22Rv1 (cell line): ENCODE data around the gene CDO1.

Experiments
- H3K27ac ChIP-seq: fragments of 450-650 bp; 2 replicates; pipeline ENCODE4 v1.5.1; 2017
- ZFX ChIP-seq: fragments of 450-650 bp; IDR thresholded peaks from 2 replicates; pipeline ENCODE4 v1.6.1; 2017; ENCODE audit warnings: antibody characterized with exemption, borderline replicate concordance
- TF ChIP-seq, protein P1 (sequence below): fragments of 450-650 bp; IDR thresholded peaks from 2 replicates; pipeline ENCODE4 v1.5.1; 2017; ENCODE audit warnings: mild to moderate bottlenecking

CDO1 gene

DNA sequence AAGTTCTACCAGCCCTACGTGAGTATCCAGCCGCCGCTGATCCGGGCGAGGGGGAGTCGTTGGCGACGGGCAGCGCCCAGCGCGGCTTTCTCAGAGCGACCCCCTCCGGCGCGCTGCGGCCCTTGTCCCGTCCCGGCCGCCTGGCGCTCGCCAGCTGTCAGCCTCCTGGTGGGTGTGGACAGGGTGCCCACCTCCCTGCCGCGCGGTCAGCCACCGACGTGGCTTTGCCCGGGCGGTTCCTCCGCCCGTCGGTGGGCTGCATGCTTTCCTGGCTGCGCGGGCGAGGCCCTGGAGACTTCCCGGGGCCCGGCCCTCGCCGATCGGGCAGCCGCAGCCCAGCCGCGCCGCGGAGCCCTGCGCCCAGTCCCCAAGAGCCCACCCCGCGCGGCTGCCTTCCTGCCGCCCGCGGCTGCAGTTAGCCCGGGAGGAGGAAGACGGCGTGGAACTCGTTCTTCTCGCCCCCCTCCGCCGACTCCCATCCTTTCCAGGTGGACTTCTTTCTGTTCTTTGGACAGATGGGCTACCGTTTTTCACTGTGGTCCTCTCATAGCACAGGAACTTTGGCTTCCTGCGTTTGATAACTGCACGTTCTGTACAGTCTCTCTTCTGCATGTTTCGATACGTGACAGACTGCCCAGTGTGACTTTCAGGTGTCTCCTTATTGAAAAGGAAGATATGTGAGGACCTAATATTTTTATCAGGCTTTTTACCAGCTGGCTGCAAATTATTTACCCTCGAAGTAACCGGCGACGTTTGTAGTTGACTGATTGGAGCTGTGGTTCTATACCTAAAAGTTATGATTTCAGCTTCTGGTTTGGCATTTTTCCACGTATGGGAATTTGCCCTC lies 25.9 kb upstream of the CDO1 start:
- TF ChIP-seq, protein P1, sequence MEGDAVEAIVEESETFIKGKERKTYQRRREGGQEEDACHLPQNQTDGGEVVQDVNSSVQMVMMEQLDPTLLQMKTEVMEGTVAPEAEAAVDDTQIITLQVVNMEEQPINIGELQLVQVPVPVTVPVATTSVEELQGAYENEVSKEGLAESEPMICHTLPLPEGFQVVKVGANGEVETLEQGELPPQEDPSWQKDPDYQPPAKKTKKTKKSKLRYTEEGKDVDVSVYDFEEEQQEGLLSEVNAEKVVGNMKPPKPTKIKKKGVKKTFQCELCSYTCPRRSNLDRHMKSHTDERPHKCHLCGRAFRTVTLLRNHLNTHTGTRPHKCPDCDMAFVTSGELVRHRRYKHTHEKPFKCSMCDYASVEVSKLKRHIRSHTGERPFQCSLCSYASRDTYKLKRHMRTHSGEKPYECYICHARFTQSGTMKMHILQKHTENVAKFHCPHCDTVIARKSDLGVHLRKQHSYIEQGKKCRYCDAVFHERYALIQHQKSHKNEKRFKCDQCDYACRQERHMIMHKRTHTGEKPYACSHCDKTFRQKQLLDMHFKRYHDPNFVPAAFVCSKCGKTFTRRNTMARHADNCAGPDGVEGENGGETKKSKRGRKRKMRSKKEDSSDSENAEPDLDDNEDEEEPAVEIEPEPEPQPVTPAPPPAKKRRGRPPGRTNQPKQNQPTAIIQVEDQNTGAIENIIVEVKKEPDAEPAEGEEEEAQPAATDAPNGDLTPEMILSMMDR, result peak; percentile 60
- no peak for TF ChIP-seq ZFX
- peak overlapping the region; percentile 76 for H3K27ac ChIP-seq

GRCh38 chr5:115841382-115842088 lies 25.1 kb upstream of the CDO1 start, which contains the start of the genes AP3S1 and ATG12:
AP3S1 (plus strand) TSS chr5:115841935; CDS start chr5:115842038, 103 bp downstream.
ATG12 (minus strand) TSS chr5:115841565; CDS start chr5:115841552, 13 bp downstream.
- H3K27ac ChIP-seq, result peak within 1 kb of the TSS; percentile 76
- no peak for TF ChIP-seq ZFX
- TF ChIP-seq, protein P1, result no peak

DNA sequence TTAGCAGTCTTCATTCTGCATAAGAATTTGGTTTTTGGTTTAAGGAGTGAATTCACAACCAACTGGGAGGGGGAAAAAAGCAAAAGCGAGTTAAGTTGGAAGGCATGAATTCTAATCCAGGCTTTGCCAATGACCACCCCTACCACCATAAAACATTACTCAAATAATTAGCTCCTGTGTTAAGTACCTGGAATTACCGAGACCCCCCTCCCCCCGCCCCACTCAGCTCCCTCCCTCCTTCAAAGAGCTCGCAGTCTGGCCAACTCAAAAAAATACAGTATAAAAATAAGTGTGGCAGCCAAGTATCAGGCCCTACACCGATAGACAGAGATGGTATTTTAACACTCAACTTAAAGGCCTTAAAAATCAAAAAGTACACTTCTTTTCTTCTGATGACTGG lies 24.4 kb upstream of the CDO1 start:
- H3K27ac ChIP-seq, result peak overlapping the region; percentile 76
- no peak for TF ChIP-seq ZFX
- TF ChIP-seq, protein P1, result no peak

GRCh38 chr5:115838885-115839518 lies 22.5 kb upstream of the CDO1 start:
- TF ChIP-seq, protein P1, result peak; percentile 88
- TF ChIP-seq ZFX, result no peak
- peak overlapping the region; percentile 76 for H3K27ac ChIP-seq

DNA sequence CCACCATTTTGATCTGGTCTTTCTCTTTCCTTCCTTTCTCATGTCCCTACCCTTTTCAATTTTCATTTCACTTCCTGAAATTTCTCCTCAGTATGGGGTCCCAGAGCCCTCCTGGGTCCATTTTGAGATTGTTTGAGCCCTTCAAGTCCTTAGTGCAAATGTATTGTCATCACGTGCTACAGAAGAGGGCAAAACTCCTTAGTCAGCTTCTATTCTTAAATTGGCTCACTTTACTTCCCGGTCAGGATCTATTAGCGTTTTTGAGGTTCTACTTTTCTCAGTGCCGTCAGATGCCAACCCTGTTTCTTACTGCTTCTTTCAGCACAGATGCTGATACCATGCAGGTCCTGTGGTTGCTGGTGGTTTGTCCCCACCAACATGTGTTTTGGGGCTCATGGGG lies 19.0 kb upstream of the CDO1 start:
- TF ChIP-seq, protein P1, result no peak
- no peak for TF ChIP-seq ZFX
- H3K27ac ChIP-seq, result no peak overlapping the region

DNA sequence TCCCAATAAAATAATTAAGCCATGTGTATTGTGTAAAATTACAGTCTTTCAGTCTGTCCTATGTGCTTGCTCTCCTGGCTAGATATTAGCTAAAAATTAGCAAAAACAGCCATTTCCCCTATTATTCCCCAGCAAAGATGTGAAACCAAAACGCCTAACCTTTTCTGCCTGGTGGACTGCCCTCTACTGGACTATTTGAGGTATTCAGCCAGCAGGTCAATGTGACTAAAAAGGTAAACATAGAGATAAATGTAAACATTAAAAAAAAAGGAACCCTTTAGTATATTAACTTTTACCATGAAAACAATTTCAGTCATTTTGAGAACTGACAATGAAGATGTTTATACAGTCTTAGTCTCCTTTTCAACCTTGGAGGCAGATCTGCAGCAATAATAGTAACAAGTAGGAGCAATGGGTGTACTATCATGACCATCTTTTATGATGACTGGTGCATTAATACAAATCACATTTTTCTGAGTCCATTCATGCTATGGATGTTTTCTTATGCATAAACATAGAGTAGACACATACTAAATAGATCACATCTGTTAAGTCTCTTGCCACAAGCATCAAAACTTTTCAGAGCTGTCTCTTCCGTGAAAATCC lies 14.8 kb upstream of the CDO1 start:
- no peak overlapping the region for H3K27ac ChIP-seq
- no peak for TF ChIP-seq ZFX
- TF ChIP-seq, protein P1, result peak; percentile 99
